ENCODE data around the gene IFNL1.

IFNL1 gene

GRCh38 chr19:39252458-39252857 lies 43.7 kb upstream of the IFNL1 start:
- DNase-seq (ENCODE audit: low read depth): no peak

GRCh38 chr19:39253374-39254149 lies 42.6 kb upstream of the IFNL1 start:
- no peak overlapping the region for H3K4me3 ChIP-seq (replicated peaks; ENCODE audit: low read depth, low read length)
- TF ChIP-seq CTCF (IDR thresholded peaks at IDR 0.05; ENCODE audit: low read length, missing control alignments): no peak
- DNase-seq (ENCODE audit: low read depth): no peak

More at GRCh38 chr19:39252458-39252857, 43.7 kb upstream of the IFNL1 start:
- H3K4me3 ChIP-seq (replicated peaks; ENCODE audit: low read depth, low read length): no peak overlapping the region
- no peak for TF ChIP-seq CTCF (IDR thresholded peaks at IDR 0.05; ENCODE audit: low read length, missing control alignments)

- no peak for TF ChIP-seq CTCF (IDR thresholded peaks at IDR 0.05; ENCODE audit: low read length, missing control alignments)
- no peak for DNase-seq (ENCODE audit: low read depth)
- no peak overlapping the region for H3K4me3 ChIP-seq (replicated peaks; ENCODE audit: low read depth, low read length)
Observed at GRCh38 chr19:39254531-39255345, 41.5 kb upstream of the IFNL1 start.

- H3K4me3 ChIP-seq (replicated peaks; ENCODE audit: low read depth, low read length): no peak overlapping the region
- TF ChIP-seq CTCF (IDR thresholded peaks at IDR 0.05; ENCODE audit: low read length, missing control alignments): no peak
- DNase-seq (ENCODE audit: low read depth): no peak
Observed at GRCh38 chr19:39257227-39257626, 39.0 kb upstream of the IFNL1 start.

- no peak for TF ChIP-seq CTCF (IDR thresholded peaks at IDR 0.05; ENCODE audit: low read length, missing control alignments)
- DNase-seq (ENCODE audit: low read depth): no peak
- H3K4me3 ChIP-seq (replicated peaks; ENCODE audit: low read depth, low read length): no peak overlapping the region
Observed at GRCh38 chr19:39261704-39262103, 34.5 kb upstream of the IFNL1 start.

- no peak overlapping the region for H3K4me3 ChIP-seq (replicated peaks; ENCODE audit: low read depth, low read length)
- DNase-seq (ENCODE audit: low read depth): no peak
- TF ChIP-seq CTCF (IDR thresholded peaks at IDR 0.05; ENCODE audit: low read length, missing control alignments): no peak
Observed at GRCh38 chr19:39262496-39262895, 33.7 kb upstream of the IFNL1 start.
